HG02943 (cell line): Measurements from ENCODE around the gene KCNJ8.
"Not testable (repeated sequence)": the region's sequence is repeated elsewhere in the genome, so short reads cannot be mapped to it uniquely, and the experiment has no call there.

Experiments used
- ATAC-seq: cut with Tn5 transposase; IDR thresholded peaks from one replicate; pipeline ENCODE4 v1.9.1; 2021; ENCODE audit warnings: mild to moderate bottlenecking, low read depth, moderate library complexity; ENCODE audit not compliant: unreplicated experiment

The KCNJ8 gene

GRCh38 chr12:21774358-21775132 is at the start of gene KCNJ8:
KCNJ8 (minus strand) TSS chr12:21774706; CDS start chr12:21773616, 1,090 bp downstream.
- no peak for ATAC-seq

- ATAC-seq, result no peak
Measured at GRCh38 chr12:21823581-21823980, 49.1 kb upstream of the KCNJ8 start.

GRCh38 chr12:21819678-21820077 is 45.2 kb upstream of the KCNJ8 start:
- no peak for ATAC-seq

- no peak for ATAC-seq
Measured at GRCh38 chr12:21819236-21819635, 44.7 kb upstream of the KCNJ8 start.

- no peak for ATAC-seq
Measured at GRCh38 chr12:21818627-21819026, 44.1 kb upstream of the KCNJ8 start.

GRCh38 chr12:21815306-21816062 is 41.0 kb upstream of the KCNJ8 start:
- no peak for ATAC-seq

- no peak for ATAC-seq
Measured at GRCh38 chr12:21814814-21815213, 40.3 kb upstream of the KCNJ8 start.

GRCh38 chr12:21814327-21814726 is 39.8 kb upstream of the KCNJ8 start:
- no peak for ATAC-seq

GRCh38 chr12:21813751-21814150 is 39.2 kb upstream of the KCNJ8 start:
- no peak for ATAC-seq

GRCh38 chr12:21813125-21813524 is 38.6 kb upstream of the KCNJ8 start:
- no peak for ATAC-seq

- ATAC-seq, result not testable (repeated sequence)
Measured at GRCh38 chr12:21812340-21812739, 37.8 kb upstream of the KCNJ8 start.

GRCh38 chr12:21809100-21809499 is 34.6 kb upstream of the KCNJ8 start:
- no peak for ATAC-seq

GRCh38 chr12:21806255-21806654 is 31.7 kb upstream of the KCNJ8 start:
- no peak for ATAC-seq

GRCh38 chr12:21801522-21802288 is 27.2 kb upstream of the KCNJ8 start:
- ATAC-seq, result no peak

- ATAC-seq, result no peak
Measured at GRCh38 chr12:21800011-21800410, 25.5 kb upstream of the KCNJ8 start.

GRCh38 chr12:21797539-21797938 is 23.0 kb upstream of the KCNJ8 start:
- no peak for ATAC-seq

GRCh38 chr12:21795648-21796328 is 21.3 kb upstream of the KCNJ8 start:
- no peak for ATAC-seq

- not testable (repeated sequence) for ATAC-seq
Measured at GRCh38 chr12:21794807-21795595, 20.5 kb upstream of the KCNJ8 start.

- not testable (repeated sequence) for ATAC-seq
Measured at GRCh38 chr12:21789687-21790086, 15.2 kb upstream of the KCNJ8 start.
